ENCODE measurements around the gene HTR2A.
A peak's percentile ranks its signal among the peaks of the same experiment; 100 is the strongest.
"Not testable (repeated sequence)": the region's sequence is repeated elsewhere in the genome, so short reads cannot be mapped to it uniquely, and the experiment has no call there.

The HTR2A gene

GRCh38 chr13:46804921-46805320, 91.9 kb downstream of the HTR2A start:
- not testable (repeated sequence) for DNase-seq

GRCh38 chr13:46804391-46804815, 92.5 kb downstream of the HTR2A start:
- DNase-seq = no peak

DNA sequence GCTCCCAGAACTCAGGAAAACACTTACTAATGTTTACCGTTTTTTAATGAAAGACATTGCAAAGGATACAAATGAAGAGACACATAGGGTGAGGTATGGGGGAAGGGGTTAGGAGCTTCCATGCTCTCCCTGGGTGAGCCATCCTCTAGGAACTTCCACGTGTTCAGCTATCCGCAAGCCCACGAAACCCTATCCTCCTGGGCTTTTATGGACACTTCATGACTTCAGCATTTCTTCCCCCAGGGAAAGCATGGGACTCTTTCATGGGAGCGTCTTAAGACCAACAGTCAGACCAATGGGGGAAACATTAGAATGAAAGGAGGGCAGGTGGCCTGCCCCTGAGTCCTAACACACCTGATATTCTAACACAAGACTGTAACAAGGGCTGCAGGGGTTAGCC, 93.3 kb downstream of the HTR2A start:
- DNase-seq = no peak

DNA sequence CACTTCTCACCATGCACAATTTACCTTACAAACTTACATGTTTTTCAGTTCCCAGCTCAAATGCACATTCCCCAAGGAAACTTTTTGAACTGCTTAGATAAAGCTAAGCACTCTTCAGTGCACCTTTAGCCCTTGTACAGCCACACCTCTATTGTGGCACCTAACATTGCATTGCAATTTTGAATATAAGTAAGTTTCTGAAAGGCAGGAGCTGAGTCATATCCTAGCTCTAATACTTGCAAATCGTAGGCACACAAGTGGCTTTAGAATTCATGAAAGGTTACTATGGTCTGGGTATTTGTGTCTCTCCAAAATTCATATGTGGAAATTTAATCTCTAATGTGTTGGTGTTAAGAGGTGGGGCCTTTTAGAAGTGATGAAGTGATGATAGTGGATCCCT, 95.0 kb downstream of the HTR2A start:
- no peak for DNase-seq

GRCh38 chr13:46799139-46799538, 97.7 kb downstream of the HTR2A start:
- no peak for DNase-seq

DNA sequence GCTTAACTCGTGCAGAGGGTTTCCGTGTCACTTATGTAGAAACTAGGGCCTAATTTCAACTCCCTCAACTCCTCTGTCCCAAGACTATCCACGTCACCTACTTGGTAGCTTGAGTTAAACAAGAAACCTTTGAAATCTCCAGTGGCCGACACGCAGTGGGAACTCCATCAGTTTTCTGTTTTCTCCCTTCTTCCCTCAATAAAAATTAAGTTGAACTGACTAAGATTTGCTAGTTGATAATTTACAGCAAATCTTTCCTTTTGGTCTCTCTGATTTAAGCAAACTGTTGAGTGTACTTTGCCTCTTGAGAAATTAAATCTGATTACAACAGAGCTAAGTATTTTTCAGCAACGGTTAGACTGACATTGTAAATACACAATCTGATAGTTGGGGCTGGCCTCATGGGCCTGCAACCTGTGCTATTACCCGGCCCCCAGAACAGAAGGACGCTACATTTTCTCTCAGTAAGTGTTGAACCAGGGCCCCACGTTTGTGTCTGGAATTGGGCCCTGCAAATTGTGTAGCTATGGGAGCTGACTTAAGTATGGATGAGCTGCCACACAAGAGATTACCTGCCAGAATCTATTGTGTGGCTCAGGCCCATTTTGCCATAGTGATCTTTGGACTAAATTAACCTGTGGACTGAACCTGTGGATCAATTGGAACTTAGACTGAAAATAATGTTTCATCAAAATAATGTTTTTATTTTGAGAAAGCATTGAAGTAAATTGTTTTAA, 99.2 kb downstream of the HTR2A start:
- no peak for DNase-seq

GRCh38 chr13:46796515-46797474, 100.1 kb downstream of the HTR2A start, which contains the start of gene ESD:
ESD (minus strand) TSS chr13:46797161; CDS start chr13:46791413, 5,748 bp downstream.
- peak; percentile 95 for DNase-seq

DNA sequence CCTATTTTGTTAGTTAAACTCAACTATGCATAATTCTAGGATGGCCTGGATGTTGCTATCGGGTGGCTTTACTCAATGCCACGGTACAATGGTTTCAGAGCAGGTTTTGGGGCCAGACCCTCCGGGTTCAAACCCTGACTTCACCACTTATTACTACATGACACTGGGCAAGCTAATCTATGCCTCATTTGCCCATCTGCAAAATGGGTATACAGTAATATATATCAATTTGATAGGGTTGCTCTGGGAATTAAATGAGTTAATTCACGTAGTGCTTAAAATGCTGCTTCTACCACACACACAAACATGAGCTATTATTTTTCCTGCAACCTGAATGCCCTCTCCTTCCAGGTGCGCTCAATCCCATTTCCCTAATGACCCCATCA, 100.7 kb downstream of the HTR2A start:
- peak; percentile 2 for DNase-seq

DNA sequence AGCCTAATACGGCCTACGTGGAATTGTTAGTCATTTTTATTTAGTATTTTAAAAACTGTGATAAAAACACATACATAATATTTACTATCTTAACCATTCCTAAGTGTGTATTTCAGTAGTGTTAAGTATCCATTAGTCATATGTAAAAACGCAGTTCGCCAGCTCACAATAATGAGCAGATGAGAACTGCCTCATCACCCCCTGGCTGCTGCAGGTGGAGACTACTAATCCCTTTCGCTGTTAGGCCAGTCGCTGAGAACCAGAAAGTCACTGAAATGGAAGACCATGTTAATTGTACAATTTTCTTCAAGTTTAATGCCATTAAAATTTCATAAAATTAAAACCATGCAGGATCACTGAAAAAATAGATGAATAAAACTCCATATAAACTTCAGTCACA, 101.5 kb downstream of the HTR2A start:
- DNase-seq = peak; percentile 9

DNA sequence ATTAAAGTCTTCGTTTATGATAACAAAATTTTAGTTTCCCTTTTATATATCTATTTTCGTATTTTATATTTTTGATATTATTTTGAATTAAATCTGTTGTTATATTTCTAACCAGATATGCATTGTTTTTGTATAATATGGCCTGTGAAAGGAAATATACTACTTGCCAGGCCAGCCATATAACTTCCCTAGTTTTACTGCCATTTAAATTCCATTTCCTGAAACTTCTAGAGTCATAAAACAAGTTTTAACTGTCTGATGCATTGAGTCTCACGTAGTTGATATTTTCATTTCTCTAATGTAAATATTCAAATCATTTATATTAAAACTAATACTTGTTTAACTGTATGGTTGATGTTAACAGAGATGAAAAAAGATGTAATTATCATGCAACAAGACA, 113.3 kb downstream of the HTR2A start:
- DNase-seq = no peak

GRCh38 chr13:46782691-46783090, 114.2 kb downstream of the HTR2A start:
- DNase-seq = no peak

DNA sequence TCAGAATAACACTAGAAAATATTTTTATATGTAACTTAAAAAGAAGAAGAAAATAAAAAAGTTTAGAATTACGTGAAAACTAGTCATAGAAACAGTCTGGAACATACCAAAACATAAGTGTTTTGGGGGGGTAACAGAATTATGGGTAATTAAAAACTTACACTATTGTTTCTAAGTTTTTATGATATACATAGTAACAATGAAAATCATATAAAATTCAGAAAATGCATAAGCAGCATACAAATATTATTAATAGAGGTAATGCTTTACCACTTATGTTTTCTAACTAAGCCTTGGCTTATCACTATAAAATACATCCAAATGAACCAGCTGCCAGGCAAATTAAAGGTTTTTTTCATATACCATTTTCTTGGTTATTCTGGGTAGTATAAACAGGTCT, 114.8 kb downstream of the HTR2A start:
- DNase-seq = no peak
